Activated CD4-positive, alpha-beta T cell treated with anti-CD3 and anti-CD28 coated beads for 1 hour (primary cell): ENCODE data around the gene GFRA1.
"Not testable (repeated sequence)": the region's sequence is repeated elsewhere in the genome, so short reads cannot be mapped to it uniquely, and the experiment has no call there.

Source experiments
- DNase-seq: peaks from one replicate; pipeline ENCODE4 v3.0.0-alpha.2; 2020

The GFRA1 gene

DNA sequence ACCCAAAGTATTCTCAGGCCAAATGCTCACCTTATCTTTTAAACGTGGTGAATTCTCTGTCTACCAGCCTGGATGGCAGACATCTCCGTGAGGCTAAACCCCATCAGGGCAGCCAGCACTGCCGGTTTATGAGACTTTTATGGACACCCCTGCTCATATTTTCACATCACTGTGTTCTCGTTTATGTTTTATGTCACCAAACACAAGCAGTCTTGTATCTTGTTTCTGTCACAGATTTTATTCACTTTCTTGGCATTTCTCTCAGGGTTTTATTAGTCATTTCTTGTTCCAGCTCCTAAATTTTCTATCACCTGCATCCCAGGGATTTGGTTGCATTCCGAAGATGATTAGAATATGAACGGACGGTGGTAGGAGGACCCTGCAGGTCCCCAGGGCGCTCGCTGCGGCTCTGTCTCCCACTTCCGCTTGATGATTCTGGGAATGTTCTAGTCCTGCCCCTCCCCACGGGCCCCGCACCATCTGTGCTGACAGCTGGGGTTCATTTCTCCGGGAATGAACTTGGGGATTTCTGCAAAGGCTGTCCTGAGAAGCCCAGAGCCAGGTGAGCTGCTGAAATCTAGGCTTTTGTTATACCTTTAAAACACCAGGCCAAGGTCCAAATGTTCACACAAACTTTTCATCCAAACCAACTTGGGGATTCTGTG, 217.6 kb downstream of the GFRA1 start:
- DNase-seq, result no peak

GRCh38 chr10:116053910-116054309, 219.1 kb downstream of the GFRA1 start:
- DNase-seq, result no peak

- DNase-seq, result not testable (repeated sequence)
Observed at GRCh38 chr10:116053009-116053730, 219.8 kb downstream of the GFRA1 start.

GRCh38 chr10:116052522-116052921, 220.5 kb downstream of the GFRA1 start:
- DNase-seq, result not testable (repeated sequence)

- no peak for DNase-seq
Observed at GRCh38 chr10:116049974-116050304, 223.1 kb downstream of the GFRA1 start.

DNA sequence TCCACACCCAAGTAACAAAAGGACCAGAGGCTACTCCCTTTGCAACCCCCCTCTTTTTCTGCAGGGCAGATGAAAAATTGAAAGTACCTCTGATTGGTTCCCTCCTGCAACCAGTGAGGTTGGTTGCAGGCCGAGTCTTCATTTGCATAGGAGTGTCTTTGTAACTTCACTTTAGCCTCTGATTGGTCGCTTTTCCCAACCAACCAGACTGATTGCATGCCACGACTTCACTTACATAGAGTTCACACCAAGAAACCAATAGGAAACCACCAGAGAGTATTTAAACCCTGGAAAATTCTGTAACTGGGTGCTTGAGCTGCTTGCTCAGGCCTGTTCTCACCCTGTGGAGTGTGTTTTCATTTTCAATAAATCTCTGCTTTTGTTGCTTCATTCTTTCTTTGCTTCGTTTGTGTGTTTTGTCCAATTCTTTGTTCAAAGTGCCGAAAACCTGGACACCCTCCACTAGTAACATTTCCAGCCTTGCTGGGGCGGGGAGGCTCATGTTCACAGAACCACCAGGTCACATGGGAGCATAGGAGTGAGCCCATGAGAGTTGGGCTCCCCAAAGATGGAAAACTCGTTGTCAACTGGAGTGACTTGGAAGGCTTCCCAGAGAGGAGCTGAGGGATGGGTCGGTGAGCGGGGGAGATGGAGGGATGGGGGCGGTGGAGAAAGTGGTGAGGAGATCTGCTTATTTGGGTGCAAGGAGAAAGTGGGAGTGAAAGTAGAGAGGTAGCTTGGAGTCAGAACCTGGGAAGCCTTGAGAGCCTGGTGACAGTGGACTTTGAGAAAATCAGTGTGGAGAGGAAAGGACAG, 223.6 kb downstream of the GFRA1 start:
- no peak for DNase-seq

- DNase-seq, result no peak
Observed at GRCh38 chr10:116045366-116046356, 227.3 kb downstream of the GFRA1 start.

DNA sequence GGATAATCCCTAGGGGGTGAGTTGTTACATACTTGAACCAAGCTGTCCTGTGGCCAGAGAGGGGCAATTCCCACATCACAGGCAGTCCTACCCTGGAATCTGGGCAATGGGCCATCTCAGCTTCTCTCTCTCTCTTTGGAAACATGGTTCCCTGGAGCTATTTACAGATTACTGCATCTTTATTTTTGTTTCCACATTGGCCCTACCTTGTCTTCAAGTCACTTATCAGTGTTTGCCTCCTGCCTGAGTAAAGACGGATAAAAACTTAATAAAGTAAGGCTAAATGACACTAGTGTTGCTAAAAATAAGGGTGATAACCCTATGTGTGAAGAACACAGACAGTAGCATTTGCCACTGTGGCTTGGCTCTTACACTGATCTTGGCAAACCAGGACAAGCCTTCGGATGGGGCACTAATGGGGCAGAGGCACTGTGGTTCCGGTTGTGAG, 228.2 kb downstream of the GFRA1 start:
- DNase-seq, result no peak

DNA sequence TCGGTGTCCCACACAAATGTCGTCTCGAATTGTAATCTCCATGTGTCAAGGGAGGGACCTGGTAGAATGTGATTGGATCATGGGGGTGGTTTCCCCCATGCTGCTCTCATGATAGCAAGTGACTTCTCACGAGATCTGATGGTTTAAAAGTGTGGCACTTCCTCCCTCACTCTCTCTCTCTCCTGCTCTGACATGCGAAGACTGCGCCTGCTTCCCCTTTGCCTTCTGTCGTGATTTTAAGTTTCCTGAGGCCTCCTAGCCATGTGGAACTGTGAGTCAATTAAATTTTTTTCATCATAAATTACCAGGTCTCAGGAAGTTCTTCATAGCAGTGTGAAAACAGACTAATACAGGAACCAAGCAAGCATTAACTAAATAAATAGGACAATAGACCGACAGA, 229.1 kb downstream of the GFRA1 start:
- DNase-seq, result no peak

GRCh38 chr10:116043304-116043703, 229.7 kb downstream of the GFRA1 start:
- no peak for DNase-seq

GRCh38 chr10:116041948-116042347, 231.1 kb downstream of the GFRA1 start:
- no peak for DNase-seq

GRCh38 chr10:116039612-116040011, 233.4 kb downstream of the GFRA1 start:
- no peak for DNase-seq

GRCh38 chr10:116038259-116038658, 234.7 kb downstream of the GFRA1 start:
- DNase-seq, result no peak

DNA sequence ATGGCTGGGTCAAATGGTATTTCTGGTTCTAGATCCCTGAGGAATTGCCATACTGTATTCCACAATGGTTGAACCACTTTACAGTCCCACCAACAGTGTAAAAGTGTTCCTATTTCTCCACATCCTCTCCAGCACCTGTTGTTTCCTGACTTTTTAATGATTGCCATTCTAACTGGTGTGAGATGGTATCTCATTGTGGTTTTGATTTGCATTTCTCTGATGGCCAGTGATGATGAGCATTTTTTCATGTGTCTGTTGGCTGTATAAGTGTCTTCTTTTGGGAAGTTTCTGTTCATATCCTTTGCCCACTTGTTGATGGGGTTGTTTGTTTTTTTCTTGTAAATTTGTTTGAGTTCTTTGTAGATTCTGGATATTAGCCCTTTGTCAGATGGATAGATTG, 237.6 kb downstream of the GFRA1 start:
- not testable (repeated sequence) for DNase-seq

DNA sequence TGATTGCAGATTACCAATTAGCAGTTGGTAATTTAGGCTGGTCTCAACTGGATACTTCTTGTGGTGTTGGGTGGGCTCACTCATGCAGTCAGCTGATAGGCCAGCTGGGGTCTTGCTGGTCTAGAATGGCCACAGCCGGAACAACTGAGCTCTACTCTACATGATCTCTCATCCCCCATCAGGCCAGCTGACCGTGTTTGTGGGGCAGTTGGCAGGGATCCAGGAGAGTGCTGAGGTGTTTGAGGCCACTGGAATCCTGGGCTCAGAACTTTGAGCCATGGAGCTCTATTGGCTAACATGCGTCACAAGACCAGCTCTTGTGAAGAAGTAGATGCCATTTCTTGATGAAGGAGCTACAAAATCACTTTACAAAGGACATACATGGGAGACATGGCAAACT, 242.4 kb downstream of the GFRA1 start:
- DNase-seq, result no peak

- DNase-seq, result no peak
Observed at GRCh38 chr10:116029826-116030225, 243.2 kb downstream of the GFRA1 start.

GRCh38 chr10:116027355-116027754, 245.7 kb downstream of the GFRA1 start:
- DNase-seq, result no peak

DNA sequence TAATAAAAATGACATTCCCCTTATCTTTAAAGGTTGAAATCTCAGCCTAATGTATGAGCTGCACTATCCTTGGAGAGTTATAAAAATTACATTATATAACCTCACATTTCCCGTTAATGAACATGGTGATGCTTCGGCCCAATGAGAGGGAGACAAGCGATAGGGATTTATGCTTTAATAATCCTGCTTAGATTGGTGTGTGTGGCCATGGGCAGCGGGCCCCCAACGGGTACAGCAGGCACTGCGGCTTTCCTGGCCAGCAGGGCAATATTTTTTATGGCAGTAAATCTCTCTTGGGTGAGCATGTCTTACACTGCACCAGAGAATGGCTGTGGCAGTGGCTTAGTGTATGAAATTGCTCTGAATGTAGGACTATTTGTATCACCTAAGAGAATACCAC, 246.3 kb downstream of the GFRA1 start:
- no peak for DNase-seq

GRCh38 chr10:116026315-116026714, 246.7 kb downstream of the GFRA1 start:
- no peak for DNase-seq

- DNase-seq, result no peak
Observed at GRCh38 chr10:116024271-116024878, 248.6 kb downstream of the GFRA1 start.

DNA sequence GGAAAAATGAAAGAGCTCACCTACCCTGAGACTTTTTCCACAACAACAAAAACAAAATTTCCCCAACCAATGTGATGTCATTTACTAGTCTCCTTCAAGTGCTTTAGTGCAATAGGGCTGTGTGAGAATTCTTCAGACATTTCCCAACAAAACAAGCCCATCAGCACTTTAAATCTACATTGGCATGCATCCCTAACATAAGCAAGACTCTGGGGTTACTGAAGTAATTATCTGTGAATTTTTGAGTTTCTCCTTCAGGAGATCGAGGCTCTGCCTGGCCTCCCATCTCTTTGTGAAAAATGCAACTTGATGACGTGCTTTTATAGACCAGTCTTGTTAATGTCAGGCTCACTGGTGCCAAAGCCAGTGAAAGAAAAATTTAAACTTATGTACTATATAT, 255.6 kb downstream of the GFRA1 start:
- DNase-seq, result no peak
